ENCODE data around the gene TUBB2B.

DNA sequence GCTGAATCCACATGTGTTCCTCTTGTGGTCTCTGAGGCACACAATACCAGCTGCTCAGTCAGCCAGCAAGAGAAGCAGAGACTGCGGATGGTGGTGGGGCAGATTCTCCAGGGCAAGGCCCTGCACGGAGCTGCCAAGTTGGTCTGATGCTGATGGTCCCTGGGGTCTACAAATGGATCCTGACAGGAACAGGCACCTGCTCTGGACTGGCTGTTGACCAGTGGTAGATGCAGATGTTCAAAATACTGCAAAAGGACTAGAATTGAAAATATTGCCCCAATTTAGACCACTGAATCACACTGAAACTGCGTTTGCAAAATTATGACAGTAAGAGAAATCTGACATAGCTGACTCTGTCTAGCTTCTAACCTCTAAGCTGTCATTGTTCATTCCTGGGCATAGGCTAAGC is 40.5 kb downstream of the TUBB2B start:
- TF ChIP-seq CTCF (IDR thresholded peaks at IDR 0.05) (no peak), EZH2 (IDR thresholded peaks at IDR 0.05; ENCODE audit: borderline replicate concordance, insufficient read depth, low read depth, low read length, poor library complexity, severe bottlenecking) (no peak)
